Measurements from ENCODE around the gene EDA2R. TPM values are rescaled to one million over a fixed set of nuclear protein-coding genes. Genes with fewer than 3 reads are reported as not detected.

EDA2R gene
- total RNA-seq, 2 donors from 2014 or later = 7.0 to 8.5 TPM

DNA sequence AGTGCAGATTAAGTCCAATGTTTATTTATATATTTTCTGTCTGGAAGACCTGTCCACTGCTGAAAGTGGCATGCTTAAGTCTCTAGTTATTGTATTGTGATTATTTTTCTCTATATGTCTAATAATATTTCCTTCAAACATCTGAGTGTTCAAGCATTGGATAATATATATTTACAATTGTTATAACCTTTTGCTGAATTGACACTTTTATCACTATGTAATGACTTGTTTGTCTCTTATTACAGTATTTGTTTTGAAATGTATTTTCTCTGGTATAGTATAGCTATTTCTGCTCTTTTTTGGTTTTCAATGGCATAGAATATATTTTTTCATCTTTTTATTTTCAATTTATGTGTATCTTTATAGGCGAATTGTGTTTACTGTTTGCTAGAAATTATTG, 59.7 kb downstream of the EDA2R start:
- H3K27me3 ChIP-seq (replicated peaks; ENCODE audit: insufficient read depth) = no peaks in the 10 kb centered on the region
- H3K4me3 ChIP-seq = no peak overlapping the region
- no peak for ATAC-seq (ENCODE audit: insufficient number of reproducible peaks, low FRiP score, low read depth)
- TF ChIP-seq, protein P1, sequence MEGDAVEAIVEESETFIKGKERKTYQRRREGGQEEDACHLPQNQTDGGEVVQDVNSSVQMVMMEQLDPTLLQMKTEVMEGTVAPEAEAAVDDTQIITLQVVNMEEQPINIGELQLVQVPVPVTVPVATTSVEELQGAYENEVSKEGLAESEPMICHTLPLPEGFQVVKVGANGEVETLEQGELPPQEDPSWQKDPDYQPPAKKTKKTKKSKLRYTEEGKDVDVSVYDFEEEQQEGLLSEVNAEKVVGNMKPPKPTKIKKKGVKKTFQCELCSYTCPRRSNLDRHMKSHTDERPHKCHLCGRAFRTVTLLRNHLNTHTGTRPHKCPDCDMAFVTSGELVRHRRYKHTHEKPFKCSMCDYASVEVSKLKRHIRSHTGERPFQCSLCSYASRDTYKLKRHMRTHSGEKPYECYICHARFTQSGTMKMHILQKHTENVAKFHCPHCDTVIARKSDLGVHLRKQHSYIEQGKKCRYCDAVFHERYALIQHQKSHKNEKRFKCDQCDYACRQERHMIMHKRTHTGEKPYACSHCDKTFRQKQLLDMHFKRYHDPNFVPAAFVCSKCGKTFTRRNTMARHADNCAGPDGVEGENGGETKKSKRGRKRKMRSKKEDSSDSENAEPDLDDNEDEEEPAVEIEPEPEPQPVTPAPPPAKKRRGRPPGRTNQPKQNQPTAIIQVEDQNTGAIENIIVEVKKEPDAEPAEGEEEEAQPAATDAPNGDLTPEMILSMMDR (IDR thresholded peaks at IDR 0.05) = no peak
- H3K9me3 ChIP-seq = no peaks in the 10 kb centered on the region
- no peaks in the 10 kb centered on the region for H3K4me1 ChIP-seq (ENCODE audit: control insufficient read depth in 1 of 2, low read depth in 2 of 2)
- no peak overlapping the region for H3K27ac ChIP-seq
- no peak for DNase-seq (ENCODE audit: low spot score)
- H3K36me3 ChIP-seq = no peaks in the 10 kb centered on the region

DNA sequence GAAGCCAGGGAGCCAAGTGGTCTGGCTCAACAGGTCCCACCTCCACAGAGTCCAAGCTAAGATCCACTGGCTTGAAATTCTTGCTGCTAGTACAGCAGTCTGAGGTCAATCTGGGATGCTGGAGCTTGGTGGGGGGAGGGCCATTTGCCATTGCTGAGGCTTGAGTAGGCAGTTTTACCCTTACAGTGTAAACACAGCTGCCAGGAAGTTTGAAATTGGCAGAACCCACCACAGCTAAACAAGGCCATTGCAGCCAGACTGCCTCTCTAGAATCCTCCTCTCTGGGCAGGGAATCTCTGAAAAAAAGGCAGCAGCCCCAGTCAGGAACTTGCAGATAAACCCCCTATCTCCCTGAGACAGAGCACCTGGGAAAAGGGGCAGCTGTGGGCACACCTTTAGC, 84.9 kb downstream of the EDA2R start:
- no peak overlapping the region for H3K4me3 ChIP-seq
- no peaks in the 10 kb centered on the region for H3K9me3 ChIP-seq
- TF ChIP-seq, protein P1 (IDR thresholded peaks at IDR 0.05) = no peak
- H3K27me3 ChIP-seq (replicated peaks; ENCODE audit: insufficient read depth) = no peaks in the 10 kb centered on the region
- DNase-seq (ENCODE audit: low spot score) (no peak), ATAC-seq (ENCODE audit: insufficient number of reproducible peaks, low FRiP score, low read depth) (no peak)
- H3K27ac ChIP-seq = no peak overlapping the region
- H3K36me3 ChIP-seq = no peaks in the 10 kb centered on the region
- no peaks in the 10 kb centered on the region for H3K4me1 ChIP-seq (ENCODE audit: control insufficient read depth in 1 of 2, low read depth in 2 of 2)

DNA sequence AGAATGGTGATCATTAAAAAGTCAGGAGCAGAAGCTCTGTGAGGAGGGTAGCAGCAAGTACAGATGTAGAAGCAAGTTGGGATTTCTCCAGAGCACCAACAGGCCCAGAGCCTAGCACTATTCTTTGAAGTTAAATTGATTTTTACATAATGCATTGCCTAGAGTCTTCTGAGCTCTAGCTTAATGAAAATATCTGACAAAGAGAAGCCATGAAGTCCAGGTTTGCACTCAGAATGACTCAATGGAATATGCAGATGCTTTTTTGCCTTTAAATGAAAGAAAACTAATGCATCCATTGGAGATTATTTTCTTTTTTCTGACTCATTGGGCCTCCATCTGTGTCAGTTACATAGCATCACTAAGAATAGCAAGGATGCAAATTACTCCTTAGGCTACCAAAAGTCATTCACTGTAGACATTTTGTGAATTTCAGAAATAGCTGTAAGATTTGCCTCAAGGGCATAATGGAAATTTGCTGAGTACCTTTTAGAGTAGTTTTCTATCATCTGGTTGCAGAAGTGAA, 91.0 kb downstream of the EDA2R start:
- Histone ChIP-seq H3K27me3 (replicated peaks; ENCODE audit: insufficient read depth) (no peaks in the 10 kb centered on the region), H3K36me3 (no peaks in the 10 kb centered on the region), H3K27ac (no peak overlapping the region), H3K4me3 (no peak overlapping the region), H3K9me3 (no peaks in the 10 kb centered on the region), H3K4me1 (ENCODE audit: control insufficient read depth in 1 of 2, low read depth in 2 of 2) (no peaks in the 10 kb centered on the region)
- DNase-seq (ENCODE audit: low spot score) (no peak), ATAC-seq (ENCODE audit: insufficient number of reproducible peaks, low FRiP score, low read depth) (no peak)
- TF ChIP-seq, protein P1 (IDR thresholded peaks at IDR 0.05) = no peak
